Measurements from ENCODE around the gene ATOSA.
A peak's percentile ranks its signal among the peaks of the same experiment; 100 is the strongest.

The ATOSA gene

GRCh38 chr15:52674831-52675230 is 4.4 kb downstream of the ATOSA start:
- H3K27me3 Mint-ChIP-seq, result no peaks in the 10 kb centered on the region
- H3K9me3 Mint-ChIP-seq (ENCODE audit: low read depth), result no peaks in the 10 kb centered on the region
- H3K4me3 Mint-ChIP-seq, result no peak overlapping the region
- peak overlapping the region; percentile 28 for H3K27ac Mint-ChIP-seq
- H3K36me3 Mint-ChIP-seq, result peaks cover 23% of the 10 kb centered on the region
- peaks cover 53% of the 10 kb centered on the region for H3K4me1 Mint-ChIP-seq (ENCODE audit: low read depth)

- Mint-ChIP-seq H3K4me1 (ENCODE audit: low read depth) (peaks cover 53% of the 10 kb centered on the region), H3K36me3 (peaks cover 26% of the 10 kb centered on the region), H3K4me3 (no peak overlapping the region)
Measured at GRCh38 chr15:52673734-52674133, 5.5 kb downstream of the ATOSA start.

GRCh38 chr15:52673312-52673711 is 5.9 kb downstream of the ATOSA start:
- H3K4me1 Mint-ChIP-seq (ENCODE audit: low read depth), result peaks cover 53% of the 10 kb centered on the region
- no peaks in the 10 kb centered on the region for H3K27me3 Mint-ChIP-seq
- no peak overlapping the region for H3K4me3 Mint-ChIP-seq
- peaks cover 26% of the 10 kb centered on the region for H3K36me3 Mint-ChIP-seq
- no peak overlapping the region for H3K27ac Mint-ChIP-seq
- H3K9me3 Mint-ChIP-seq (ENCODE audit: low read depth), result no peaks in the 10 kb centered on the region

More at GRCh38 chr15:52673734-52674133, 5.5 kb downstream of the ATOSA start:
- H3K27ac Mint-ChIP-seq, result no peak overlapping the region
- no peaks in the 10 kb centered on the region for H3K9me3 Mint-ChIP-seq (ENCODE audit: low read depth)
- H3K27me3 Mint-ChIP-seq, result no peaks in the 10 kb centered on the region

GRCh38 chr15:52672661-52673060 is 6.5 kb downstream of the ATOSA start:
- peaks cover 29% of the 10 kb centered on the region for H3K36me3 Mint-ChIP-seq
- H3K9me3 Mint-ChIP-seq (ENCODE audit: low read depth), result no peaks in the 10 kb centered on the region
- no peak overlapping the region for H3K4me3 Mint-ChIP-seq
- no peak overlapping the region for H3K27ac Mint-ChIP-seq
- peaks cover 53% of the 10 kb centered on the region for H3K4me1 Mint-ChIP-seq (ENCODE audit: low read depth)
- H3K27me3 Mint-ChIP-seq, result no peaks in the 10 kb centered on the region

- no peaks in the 10 kb centered on the region for H3K9me3 Mint-ChIP-seq (ENCODE audit: low read depth)
- peaks cover 28% of the 10 kb centered on the region for H3K36me3 Mint-ChIP-seq
- H3K27me3 Mint-ChIP-seq, result no peaks in the 10 kb centered on the region
- peaks cover 34% of the 10 kb centered on the region for H3K4me1 Mint-ChIP-seq (ENCODE audit: low read depth)
- H3K4me3 Mint-ChIP-seq, result no peak overlapping the region
- no peak overlapping the region for H3K27ac Mint-ChIP-seq
Measured at GRCh38 chr15:52670087-52670486, 9.1 kb downstream of the ATOSA start.

- H3K27ac Mint-ChIP-seq, result no peak overlapping the region
- H3K36me3 Mint-ChIP-seq, result peaks cover 27% of the 10 kb centered on the region
- no peaks in the 10 kb centered on the region for H3K9me3 Mint-ChIP-seq (ENCODE audit: low read depth)
- peaks cover 29% of the 10 kb centered on the region for H3K4me1 Mint-ChIP-seq (ENCODE audit: low read depth)
- H3K27me3 Mint-ChIP-seq, result no peaks in the 10 kb centered on the region
- no peak overlapping the region for H3K4me3 Mint-ChIP-seq
Measured at GRCh38 chr15:52668133-52668532, 11.1 kb downstream of the ATOSA start.

GRCh38 chr15:52667597-52667996 is 11.6 kb downstream of the ATOSA start:
- Mint-ChIP-seq H3K4me1 (ENCODE audit: low read depth) (peaks cover 26% of the 10 kb centered on the region), H3K27me3 (no peaks in the 10 kb centered on the region), H3K27ac (no peak overlapping the region), H3K36me3 (peaks cover 28% of the 10 kb centered on the region), H3K4me3 (no peak overlapping the region), H3K9me3 (ENCODE audit: low read depth) (no peaks in the 10 kb centered on the region)

- Mint-ChIP-seq H3K27me3 (no peaks in the 10 kb centered on the region), H3K4me1 (ENCODE audit: low read depth) (peaks cover 28% of the 10 kb centered on the region), H3K27ac (no peak overlapping the region), H3K4me3 (no peak overlapping the region), H3K36me3 (peaks cover 21% of the 10 kb centered on the region), H3K9me3 (ENCODE audit: low read depth) (no peaks in the 10 kb centered on the region)
Measured at GRCh38 chr15:52663536-52664294, 15.5 kb downstream of the ATOSA start.

GRCh38 chr15:52661909-52662308 is 17.3 kb downstream of the ATOSA start:
- Mint-ChIP-seq H3K9me3 (ENCODE audit: low read depth) (no peaks in the 10 kb centered on the region), H3K4me3 (no peak overlapping the region), H3K36me3 (peaks cover 18% of the 10 kb centered on the region), H3K27ac (no peak overlapping the region), H3K27me3 (no peaks in the 10 kb centered on the region), H3K4me1 (ENCODE audit: low read depth) (peaks cover 27% of the 10 kb centered on the region)

GRCh38 chr15:52660192-52660591 is 19.0 kb downstream of the ATOSA start:
- no peak overlapping the region for H3K4me3 Mint-ChIP-seq
- no peaks in the 10 kb centered on the region for H3K9me3 Mint-ChIP-seq (ENCODE audit: low read depth)
- H3K27me3 Mint-ChIP-seq, result no peaks in the 10 kb centered on the region
- H3K36me3 Mint-ChIP-seq, result peaks cover 16% of the 10 kb centered on the region
- no peak overlapping the region for H3K27ac Mint-ChIP-seq
- H3K4me1 Mint-ChIP-seq (ENCODE audit: low read depth), result peaks cover 27% of the 10 kb centered on the region

- peaks cover 16% of the 10 kb centered on the region for H3K36me3 Mint-ChIP-seq
- H3K4me3 Mint-ChIP-seq, result no peak overlapping the region
- peaks cover 30% of the 10 kb centered on the region for H3K4me1 Mint-ChIP-seq (ENCODE audit: low read depth)
- no peaks in the 10 kb centered on the region for H3K27me3 Mint-ChIP-seq
- peak overlapping the region; percentile 61 for H3K27ac Mint-ChIP-seq
- no peaks in the 10 kb centered on the region for H3K9me3 Mint-ChIP-seq (ENCODE audit: low read depth)
Measured at GRCh38 chr15:52658955-52659354, 20.2 kb downstream of the ATOSA start.

- Mint-ChIP-seq H3K27ac (no peak overlapping the region), H3K36me3 (peaks cover 12% of the 10 kb centered on the region), H3K4me3 (no peak overlapping the region)
Measured at GRCh38 chr15:52657338-52657737, 21.9 kb downstream of the ATOSA start.

GRCh38 chr15:52656412-52656811 is 22.8 kb downstream of the ATOSA start:
- Mint-ChIP-seq H3K27me3 (no peaks in the 10 kb centered on the region), H3K9me3 (ENCODE audit: low read depth) (no peaks in the 10 kb centered on the region), H3K36me3 (peaks cover 9% of the 10 kb centered on the region), H3K4me1 (ENCODE audit: low read depth) (peaks cover 37% of the 10 kb centered on the region), H3K27ac (no peak overlapping the region), H3K4me3 (no peak overlapping the region)

More at GRCh38 chr15:52657338-52657737, 21.9 kb downstream of the ATOSA start:
- H3K9me3 Mint-ChIP-seq (ENCODE audit: low read depth), result no peaks in the 10 kb centered on the region
- no peaks in the 10 kb centered on the region for H3K27me3 Mint-ChIP-seq
- H3K4me1 Mint-ChIP-seq (ENCODE audit: low read depth), result peaks cover 38% of the 10 kb centered on the region

GRCh38 chr15:52653431-52653964 is 25.7 kb downstream of the ATOSA start:
- Mint-ChIP-seq H3K36me3 (no peaks in the 10 kb centered on the region), H3K27ac (no peak overlapping the region)

GRCh38 chr15:52652984-52653383 is 26.2 kb downstream of the ATOSA start:
- Mint-ChIP-seq H3K4me3 (no peak overlapping the region), H3K27ac (no peak overlapping the region), H3K36me3 (no peaks in the 10 kb centered on the region), H3K4me1 (ENCODE audit: low read depth) (peaks cover 21% of the 10 kb centered on the region), H3K9me3 (ENCODE audit: low read depth) (no peaks in the 10 kb centered on the region), H3K27me3 (no peaks in the 10 kb centered on the region)

More at GRCh38 chr15:52653431-52653964, 25.7 kb downstream of the ATOSA start:
- peaks cover 24% of the 10 kb centered on the region for H3K4me1 Mint-ChIP-seq (ENCODE audit: low read depth)
- no peaks in the 10 kb centered on the region for H3K27me3 Mint-ChIP-seq
- H3K4me3 Mint-ChIP-seq, result no peak overlapping the region
- H3K9me3 Mint-ChIP-seq (ENCODE audit: low read depth), result no peaks in the 10 kb centered on the region

- H3K9me3 Mint-ChIP-seq (ENCODE audit: low read depth), result no peaks in the 10 kb centered on the region
- no peaks in the 10 kb centered on the region for H3K27me3 Mint-ChIP-seq
- peaks cover 19% of the 10 kb centered on the region for H3K4me1 Mint-ChIP-seq (ENCODE audit: low read depth)
- no peaks in the 10 kb centered on the region for H3K36me3 Mint-ChIP-seq
- H3K4me3 Mint-ChIP-seq, result no peak overlapping the region
- peak overlapping the region; percentile 59 for H3K27ac Mint-ChIP-seq
Measured at GRCh38 chr15:52652286-52652685, 26.9 kb downstream of the ATOSA start.
